Fibroblast of peridontal ligament (primary cell): ENCODE data around the gene VGLL4.
A peak's percentile ranks its signal among the peaks of the same experiment; 100 is the strongest.

Experiments
- DNase-seq: peaks from one replicate; pipeline ENCODE4 v3.0.0-alpha.2; 2010; ENCODE audit errors: extremely low read depth

VGLL4 gene

DNA sequence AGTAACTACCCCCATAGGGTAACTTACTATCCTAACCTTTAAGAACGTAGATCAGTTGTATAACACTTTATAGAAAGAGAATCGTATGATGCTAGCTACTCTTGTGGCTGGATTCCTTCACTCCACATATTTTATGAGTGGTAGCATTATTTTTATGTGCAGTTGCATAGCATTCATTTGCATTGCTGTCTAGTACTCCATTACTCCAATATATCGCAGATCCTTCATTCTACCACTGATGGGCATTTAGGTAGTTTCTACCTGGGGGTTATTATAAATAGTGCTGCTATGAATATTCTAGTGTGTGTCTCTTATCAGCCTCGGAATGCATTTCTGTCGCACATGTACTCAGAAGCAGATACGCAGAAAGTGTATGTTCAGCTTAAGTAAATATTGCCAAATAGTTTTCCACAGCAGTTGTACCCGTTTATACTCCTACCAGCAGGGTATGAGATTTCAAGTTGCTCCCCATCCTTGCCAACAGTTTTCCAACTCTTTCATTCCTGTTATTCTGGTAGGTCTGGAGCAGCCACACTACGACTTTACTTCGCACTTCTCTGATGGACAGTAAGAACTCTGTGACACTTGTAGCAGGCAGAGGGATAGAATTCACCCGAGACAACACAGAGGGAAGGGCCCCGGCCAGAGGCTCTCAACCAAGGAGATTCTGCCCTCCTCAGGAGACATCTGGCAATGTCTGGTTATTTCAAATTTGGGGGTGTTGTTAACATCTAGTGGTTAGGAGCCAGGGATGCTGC lies 9.8 kb upstream of the VGLL4 start:
- no peak for DNase-seq

DNA sequence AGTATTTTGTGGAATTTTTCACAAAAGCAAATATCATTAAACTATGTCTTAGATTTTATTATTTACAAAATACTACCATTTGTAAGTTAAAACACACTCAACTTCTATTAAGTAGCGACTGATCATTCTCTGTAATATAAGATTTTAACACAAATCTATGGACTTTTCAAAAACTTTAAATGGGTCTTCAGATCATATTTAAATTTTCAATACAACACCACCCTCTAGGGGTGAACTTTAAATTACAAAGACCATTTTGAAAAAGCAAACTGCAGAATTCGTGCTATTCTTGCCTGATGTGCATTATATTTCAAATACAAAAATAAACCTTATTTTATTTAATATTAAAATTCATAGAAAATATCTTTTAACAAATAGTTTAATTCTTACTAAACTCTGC lies 8.2 kb upstream of the VGLL4 start:
- DNase-seq: peak; percentile 78

DNA sequence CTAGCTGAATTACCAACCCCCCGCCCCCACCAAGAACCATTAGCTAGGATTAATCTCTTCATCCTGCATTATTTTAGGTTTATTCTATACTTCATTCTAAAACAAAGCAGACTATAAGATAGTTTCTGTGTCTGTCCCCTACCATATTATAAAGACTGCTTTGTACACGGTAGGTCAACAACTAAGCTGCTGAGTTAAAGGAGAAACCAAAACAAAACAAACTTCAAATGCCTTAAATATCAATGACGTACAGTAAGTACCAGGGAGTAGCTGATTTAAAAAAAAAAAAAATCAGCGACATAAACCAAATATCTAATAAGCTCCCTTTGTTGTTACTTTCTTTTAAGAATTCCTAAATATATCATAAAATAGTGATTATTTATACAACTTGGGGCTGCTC lies 7.8 kb upstream of the VGLL4 start:
- DNase-seq: no peak

DNA sequence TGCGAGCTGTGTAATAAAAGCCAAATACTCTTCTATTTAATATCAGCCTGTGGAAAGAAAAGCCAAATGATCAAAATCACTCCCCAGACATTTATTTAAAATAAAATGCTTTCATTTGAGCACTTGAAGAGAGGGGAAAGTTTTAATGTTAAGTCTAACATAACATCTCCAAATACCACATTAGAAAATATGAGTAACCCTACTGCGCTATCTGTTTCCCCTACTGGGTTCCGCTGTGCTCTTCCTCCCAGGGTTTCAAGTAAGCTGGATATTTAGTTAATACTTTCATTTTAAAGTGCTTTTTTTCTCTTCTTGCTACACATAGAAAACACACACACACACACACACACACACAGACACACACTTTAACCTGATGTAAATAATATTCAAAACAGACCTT lies 6.7 kb upstream of the VGLL4 start:
- no peak for DNase-seq

DNA sequence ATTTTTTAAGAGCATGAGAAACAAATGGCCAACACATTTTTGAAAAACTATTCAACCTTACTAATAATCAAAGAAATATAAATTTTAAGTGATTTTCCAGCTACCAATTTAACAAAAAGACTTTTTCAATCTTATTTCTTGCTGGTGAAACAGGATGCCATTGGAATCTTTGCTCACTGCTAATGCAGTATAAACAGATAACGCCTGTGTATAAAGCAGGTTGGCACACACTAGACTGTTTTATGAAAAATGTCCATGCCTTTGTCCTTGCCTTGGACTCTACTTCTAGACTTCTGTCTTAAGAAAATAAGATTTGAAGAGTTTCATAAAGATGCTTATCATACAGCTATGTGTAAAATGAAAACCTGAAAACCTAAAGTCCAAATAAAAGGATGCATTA lies 5.0 kb upstream of the VGLL4 start:
- no peak for DNase-seq

DNA sequence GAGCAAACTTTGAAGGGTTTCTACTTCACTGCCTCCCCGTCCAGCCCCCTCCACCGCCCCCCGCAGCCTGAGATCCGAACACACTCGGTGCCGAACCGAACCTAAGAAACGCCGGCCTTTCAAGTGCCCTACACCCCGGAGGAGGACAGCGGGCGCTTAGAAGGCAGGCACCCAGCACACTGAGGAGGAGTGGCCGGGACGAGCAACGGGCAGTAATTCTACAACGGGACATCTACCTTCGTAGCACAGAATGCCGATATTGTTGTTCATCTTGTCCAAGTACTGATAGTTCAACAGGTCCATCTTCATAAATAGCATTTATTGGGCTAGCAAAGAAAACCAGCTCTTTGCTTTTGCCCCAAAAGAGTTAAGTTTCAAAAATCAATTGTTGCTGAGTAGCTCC lies 513 bp downstream of the VGLL4 start:
- no peak for DNase-seq

- peak; percentile 77 for DNase-seq
Observed at GRCh38 chr3:11642431-11643191, 1.1 kb downstream of the VGLL4 start.

- peak; percentile 82 for DNase-seq
Observed at GRCh38 chr3:11641683-11642430, 1.9 kb downstream of the VGLL4 start.

DNA sequence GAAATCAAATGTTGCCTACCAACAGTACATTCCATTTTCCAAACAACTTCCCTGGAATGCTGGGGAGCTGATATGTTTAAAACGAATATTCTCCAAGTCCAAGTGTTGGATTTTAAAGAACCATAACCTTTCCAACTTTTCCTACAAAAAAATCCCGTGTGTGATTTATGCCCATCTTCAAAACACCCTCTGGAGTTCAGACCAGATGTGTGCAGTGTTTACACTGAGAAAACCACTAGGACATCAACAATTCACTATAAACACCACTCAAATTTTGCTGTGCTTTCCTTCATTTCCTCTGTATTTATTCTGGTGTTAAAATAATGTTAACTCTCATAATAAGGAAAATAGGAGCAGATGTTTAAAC lies 2.4 kb downstream of the VGLL4 start:
- peak; percentile 80 for DNase-seq

GRCh38 chr3:11640009-11640673 lies 3.6 kb downstream of the VGLL4 start:
- no peak for DNase-seq

- DNase-seq: peak; percentile 45
Observed at GRCh38 chr3:11638495-11639358, 5.0 kb downstream of the VGLL4 start.

DNA sequence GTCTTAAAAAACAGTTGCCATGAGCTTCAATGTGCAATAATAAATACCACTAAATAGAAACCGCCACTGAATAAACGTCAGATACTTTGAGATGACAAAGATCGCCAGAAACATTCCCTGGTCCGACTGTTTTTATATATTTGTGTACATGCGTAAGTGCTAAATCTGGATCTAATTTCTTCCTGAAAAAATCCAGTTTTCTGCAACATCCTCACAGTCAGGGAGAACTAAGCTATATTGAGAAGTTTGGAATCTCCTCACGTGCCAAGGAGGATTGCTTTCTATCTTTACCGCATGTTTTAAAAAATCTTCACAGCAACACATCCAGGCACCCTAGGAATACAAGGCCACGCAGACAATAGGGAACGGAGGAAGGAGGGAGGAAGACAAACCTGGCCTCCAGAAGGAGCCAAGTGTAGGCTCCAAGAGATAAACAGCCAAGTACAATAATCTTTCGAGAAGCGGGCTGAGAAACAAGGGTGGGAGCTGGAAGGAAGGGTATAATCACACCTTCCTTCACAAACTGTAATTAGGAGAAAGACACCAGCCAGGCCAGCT lies 5.7 kb downstream of the VGLL4 start:
- peak; percentile 94 for DNase-seq

- no peak for DNase-seq
Observed at GRCh38 chr3:11636394-11636770, 7.3 kb downstream of the VGLL4 start.

DNA sequence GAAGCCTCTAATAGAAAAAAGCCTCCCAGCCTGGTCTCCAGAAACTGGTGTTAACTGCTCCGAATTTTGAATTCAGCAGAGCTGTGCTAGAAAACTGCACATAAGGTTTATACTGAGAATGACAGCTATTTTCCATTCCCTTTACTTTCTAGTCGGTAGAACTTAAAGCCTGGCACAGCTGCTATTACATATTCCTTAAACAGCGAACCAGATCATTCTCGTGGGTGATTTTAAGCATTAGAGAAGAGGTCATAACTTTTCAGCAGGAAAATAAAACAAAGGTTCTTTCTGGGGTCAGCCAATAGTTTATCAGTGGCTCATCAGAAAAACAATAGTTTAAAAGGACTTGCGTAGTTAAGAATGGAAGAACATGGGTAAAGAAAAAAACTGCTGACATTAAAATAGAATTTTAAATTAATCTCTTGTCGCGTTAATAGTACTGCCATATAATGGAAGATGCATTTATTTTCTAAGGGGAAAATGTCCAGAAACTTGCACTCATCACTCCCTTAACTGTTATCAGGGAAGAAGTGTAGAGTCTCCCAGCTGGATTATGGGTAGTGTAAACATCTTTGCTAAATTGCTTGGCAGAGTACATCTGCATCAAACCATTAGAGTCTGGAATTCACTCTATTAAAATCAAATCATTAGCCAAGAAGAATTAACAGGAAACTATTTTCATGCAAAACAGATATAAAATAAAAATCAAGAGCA lies 7.9 kb downstream of the VGLL4 start:
- no peak for DNase-seq

GRCh38 chr3:11634974-11635612 lies 8.6 kb downstream of the VGLL4 start:
- DNase-seq: no peak

GRCh38 chr3:11634081-11634635 lies 9.6 kb downstream of the VGLL4 start:
- no peak for DNase-seq

DNA sequence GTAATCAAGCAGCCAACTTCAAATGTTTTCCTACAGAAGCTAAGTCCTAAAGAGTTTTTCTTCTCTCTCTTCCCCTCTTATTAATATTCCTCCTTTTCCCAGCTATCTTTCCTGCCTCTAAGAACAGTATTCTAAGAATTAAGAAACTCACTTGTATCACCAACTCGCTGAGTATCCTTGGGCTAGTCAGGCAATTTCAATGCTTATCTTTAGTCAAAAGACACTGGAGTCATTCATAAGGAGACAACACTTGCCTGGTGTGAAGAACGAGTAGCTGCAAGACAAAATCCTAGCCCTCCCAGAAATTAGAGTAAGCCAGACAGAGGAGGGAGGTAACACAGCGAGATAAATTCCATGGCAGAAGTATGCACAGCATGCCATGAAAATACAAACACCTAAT lies 10.7 kb downstream of the VGLL4 start:
- DNase-seq: no peak

DNA sequence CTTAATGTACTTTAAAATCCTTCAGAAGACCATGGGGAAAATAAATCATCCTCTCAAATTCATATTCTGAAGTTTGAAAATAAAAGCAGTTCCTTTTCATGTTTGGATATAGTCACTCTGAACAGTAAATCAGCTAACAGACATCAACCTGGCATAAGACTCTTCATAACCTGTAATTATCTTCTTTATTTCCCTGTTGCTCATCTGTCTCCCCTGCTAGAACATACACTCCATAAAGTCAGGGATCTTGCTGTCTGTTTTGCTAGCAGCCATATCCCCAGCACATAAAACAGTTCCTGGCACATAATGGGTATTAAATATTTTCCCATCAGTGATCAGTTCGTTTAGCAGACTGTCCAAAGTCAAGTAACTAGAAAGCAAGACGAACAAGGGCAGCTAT lies 11.2 kb downstream of the VGLL4 start:
- DNase-seq: no peak

- DNase-seq: no peak
Observed at GRCh38 chr3:11631820-11632219, 11.9 kb downstream of the VGLL4 start.
